Neural cell (in vitro differentiated cells): ENCODE measurements around the gene BET1. TPM values are rescaled to one million over a fixed set of nuclear protein-coding genes. Genes with fewer than 3 reads are reported as not detected.

Experiments used
- H2AFZ ChIP-seq: fragments of 200-600, 300-800 bp; sonication (generic), shearing (Covaris generic); 2 replicates; pipeline ENCODE4 v1.6.0; 2014; ENCODE audit warnings: low read depth, mild to moderate bottlenecking, antibody characterized with exemption, low read length, moderate library complexity
- H3F3A ChIP-seq: fragments of 200-600 bp; shearing (Covaris generic); 2 replicates; pipeline ENCODE4 v1.6.1; 2016; ENCODE audit warnings: mild to moderate bottlenecking, moderate library complexity, mixed read lengths, antibody characterized with exemption, low read length; ENCODE audit not compliant: insufficient read depth, poor library complexity, severe bottlenecking
- H3K27ac ChIP-seq: fragments of 200-600, 300-800 bp; sonication (generic), shearing (Covaris generic); 2 replicates; pipeline ENCODE4 v1.5.1; 2014; ENCODE audit warnings: mild to moderate bottlenecking, low read length, moderate library complexity
- H3K27me3 ChIP-seq: fragments of 300-800, 200-600 bp; sonication (generic), shearing (Covaris generic); 2 replicates; pipeline ENCODE4 v1.6.0; 2014; ENCODE audit warnings: mild to moderate bottlenecking, low read depth, low read length, moderate library complexity; ENCODE audit not compliant: insufficient read depth
- H3K36me3 ChIP-seq: fragments of 300-800, 200-600 bp; sonication (generic), shearing (Covaris generic); 2 replicates; pipeline ENCODE4 v1.5.1; 2014; ENCODE audit warnings: mild to moderate bottlenecking, antibody characterized with exemption, low read length, moderate library complexity; ENCODE audit not compliant: insufficient read depth
- H3K4me2 ChIP-seq: fragments of 300-800, 200-600 bp; sonication (generic), shearing (Covaris generic); 2 replicates; pipeline ENCODE4 v1.6.0; 2014; ENCODE audit warnings: mild to moderate bottlenecking, low read length
- H3K4me3 ChIP-seq: fragments of 300-800, 200-600 bp; sonication (generic), shearing (Covaris generic); 2 replicates; pipeline ENCODE4 v1.5.1; 2014; ENCODE audit warnings: mild to moderate bottlenecking, low read length, moderate library complexity
- H3K79me2 ChIP-seq: fragments of 200-600 bp; shearing (Covaris generic); replicated peaks from 2 replicates; pipeline ENCODE4 v1.6.0; 2014; ENCODE audit warnings: mild to moderate bottlenecking, low read length, moderate library complexity; ENCODE audit not compliant: insufficient read depth
- H3K9ac ChIP-seq: fragments of 300-800, 200-600 bp; sonication (generic), shearing (Covaris generic); 2 replicates; pipeline ENCODE4 v1.6.1; 2016; ENCODE audit warnings: mild to moderate bottlenecking, low read length, mixed read lengths
- H3K9me2 ChIP-seq: fragments of 200-600 bp; shearing (Covaris generic); 2 replicates; pipeline ENCODE4 v1.6.1; 2016; ENCODE audit warnings: mild to moderate bottlenecking, low read length, mixed read lengths; ENCODE audit not compliant: insufficient read depth
- H3K9me3 ChIP-seq: fragments of 200-600, 300-800 bp; sonication (generic), shearing (Covaris generic); 2 replicates; pipeline ENCODE4 v1.6.1; 2016; ENCODE audit warnings: mild to moderate bottlenecking, mixed run types, low read length, moderate library complexity, mixed read lengths
- H4K20me1 ChIP-seq: fragments of 200-600 bp; shearing (Covaris generic); 2 replicates; pipeline ENCODE4 v1.6.1; 2016; ENCODE audit warnings: mild to moderate bottlenecking, mixed run types; ENCODE audit not compliant: insufficient read depth
- CTCF ChIP-seq: fragments of 450-650 bp; IDR thresholded peaks from 2 replicates; pipeline ENCODE4 v1.5.1; 2014; ENCODE audit warnings: antibody characterized with exemption, mild to moderate bottlenecking, moderate library complexity; ENCODE audit not compliant: poor library complexity, severe bottlenecking
- EP300 ChIP-seq: fragments of 450-650 bp; conservative IDR thresholded peaks from 2 replicates; pipeline ENCODE4 v1.6.1; 2014; ENCODE audit warnings: antibody characterized with exemption, mild to moderate bottlenecking, moderate library complexity; ENCODE audit not compliant: poor library complexity, severe bottlenecking
- EZH2 ChIP-seq: fragments of 200-600, 300-800 bp; shearing (Covaris generic), sonication (generic); IDR thresholded peaks from 2 replicates; pipeline ENCODE4 v1.6.1; 2014; ENCODE audit warnings: antibody characterized with exemption, low read length, borderline replicate concordance, mild to moderate bottlenecking; ENCODE audit not compliant: insufficient read depth, poor library complexity, severe bottlenecking
- MXI1 ChIP-seq: fragments of 450-650 bp; conservative IDR thresholded peaks from 2 replicates; pipeline ENCODE4 v1.6.1; 2014; ENCODE audit warnings: antibody characterized with exemption, mild to moderate bottlenecking; ENCODE audit not compliant: poor library complexity, severe bottlenecking
- POLR2AphosphoS5 ChIP-seq: IDR thresholded peaks from 2 replicates; pipeline ENCODE4 v1.6.1; 2012
- RAD21 ChIP-seq: fragments of 450-650 bp; conservative IDR thresholded peaks from 2 replicates; pipeline ENCODE4 v1.6.1; 2014; ENCODE audit warnings: antibody characterized with exemption, mild to moderate bottlenecking, moderate library complexity
- REST ChIP-seq: IDR thresholded peaks from 2 replicates; pipeline ENCODE4 v1.6.1; 2012; ENCODE audit warnings: borderline replicate concordance
- SMC3 ChIP-seq: fragments of 450-650 bp; conservative IDR thresholded peaks from 2 replicates; pipeline ENCODE4 v1.6.1; 2014; ENCODE audit warnings: antibody characterized with exemption, mild to moderate bottlenecking, moderate library complexity; ENCODE audit not compliant: poor library complexity
- TAF1 ChIP-seq: IDR thresholded peaks from 2 replicates; pipeline ENCODE4 v1.6.1; 2012; ENCODE audit warnings: low read depth
- polyA plus RNA-seq: library from polyadenylated mRNA; depleted of rRNA; stranded (reverse); fragments of >200 nt; gene quantifications from 2 replicates; pipeline ENCODE4 v1.2.3, GENCODE V29; 2014

The BET1 gene
- polyA plus RNA-seq, 1 donor from 2014 or later: 49.9 TPM

- Histone ChIP-seq H3K4me2 (no peak overlapping the region), H3K36me3 (no peaks in the 10 kb centered on the region), H3K9me2 (no peaks in the 10 kb centered on the region), H4K20me1 (no peaks in the 10 kb centered on the region), H3K9ac (no peak overlapping the region), H3K27me3 (no peaks in the 10 kb centered on the region), H2AFZ (no peak overlapping the region), H3F3A (no peaks in the 10 kb centered on the region), H3K4me3 (no peak overlapping the region), H3K27ac (no peak overlapping the region), H3K9me3 (no peaks in the 10 kb centered on the region), H3K79me2 (peaks cover 6% of the 10 kb centered on the region)
- TF ChIP-seq POLR2AphosphoS5 (no peak), EZH2 (no peak)
Observed at GRCh38 chr7:94008537-94008936, 4.4 kb upstream of the BET1 start.

GRCh38 chr7:94005753-94006152 lies 1.6 kb upstream of the BET1 start:
- no peaks in the 10 kb centered on the region for H3K27me3 ChIP-seq
- no peak overlapping the region for H3K9ac ChIP-seq
- H3K27ac ChIP-seq: no peak overlapping the region
- H3K36me3 ChIP-seq: no peaks in the 10 kb centered on the region
- H2AFZ ChIP-seq: no peak overlapping the region
- no peak overlapping the region for H3K4me2 ChIP-seq
- H3F3A ChIP-seq: no peaks in the 10 kb centered on the region
- no peak for TF ChIP-seq REST
- TF ChIP-seq POLR2AphosphoS5: no peak
- no peak for TF ChIP-seq RAD21
- no peak for TF ChIP-seq EP300
- no peak for TF ChIP-seq TAF1
- no peak for TF ChIP-seq EZH2
- TF ChIP-seq MXI1: no peak
- TF ChIP-seq SMC3: no peak
- no peak for TF ChIP-seq CTCF
- H4K20me1 ChIP-seq: no peaks in the 10 kb centered on the region
- H3K9me2 ChIP-seq: no peaks in the 10 kb centered on the region
- no peaks in the 10 kb centered on the region for H3K9me3 ChIP-seq
- H3K79me2 ChIP-seq: peaks cover 31% of the 10 kb centered on the region
- no peak overlapping the region for H3K4me3 ChIP-seq

- Histone ChIP-seq H3K36me3 (no peaks in the 10 kb centered on the region), H3K79me2 (peaks cover 31% of the 10 kb centered on the region), H3K9me3 (no peaks in the 10 kb centered on the region), H3K4me3 (peak overlapping the region; percentile 88), H3K27ac (peak overlapping the region; percentile 57), H2AFZ (peak overlapping the region; percentile 96), H3K9ac (peak overlapping the region; percentile 79), H3K27me3 (no peaks in the 10 kb centered on the region), H3K4me2 (peak overlapping the region; percentile 78), H4K20me1 (no peaks in the 10 kb centered on the region), H3F3A (no peaks in the 10 kb centered on the region), H3K9me2 (no peaks in the 10 kb centered on the region)
- no peak for TF ChIP-seq TAF1
- TF ChIP-seq POLR2AphosphoS5: no peak
- TF ChIP-seq MXI1: no peak
- TF ChIP-seq EZH2: no peak
- no peak for TF ChIP-seq SMC3
- TF ChIP-seq EP300: no peak
- TF ChIP-seq CTCF: no peak
- TF ChIP-seq RAD21: no peak
- TF ChIP-seq REST: no peak
Observed at GRCh38 chr7:94003446-94004023, 620 bp downstream of the BET1 start.
